GM21367 (cell line): ENCODE data around the gene ADAMTS14.

Source experiments
- ATAC-seq: cut with Tn5 transposase; IDR thresholded peaks from one replicate; pipeline ENCODE4 v1.9.1; 2021; ENCODE audit not compliant: unreplicated experiment

ADAMTS14 gene

DNA sequence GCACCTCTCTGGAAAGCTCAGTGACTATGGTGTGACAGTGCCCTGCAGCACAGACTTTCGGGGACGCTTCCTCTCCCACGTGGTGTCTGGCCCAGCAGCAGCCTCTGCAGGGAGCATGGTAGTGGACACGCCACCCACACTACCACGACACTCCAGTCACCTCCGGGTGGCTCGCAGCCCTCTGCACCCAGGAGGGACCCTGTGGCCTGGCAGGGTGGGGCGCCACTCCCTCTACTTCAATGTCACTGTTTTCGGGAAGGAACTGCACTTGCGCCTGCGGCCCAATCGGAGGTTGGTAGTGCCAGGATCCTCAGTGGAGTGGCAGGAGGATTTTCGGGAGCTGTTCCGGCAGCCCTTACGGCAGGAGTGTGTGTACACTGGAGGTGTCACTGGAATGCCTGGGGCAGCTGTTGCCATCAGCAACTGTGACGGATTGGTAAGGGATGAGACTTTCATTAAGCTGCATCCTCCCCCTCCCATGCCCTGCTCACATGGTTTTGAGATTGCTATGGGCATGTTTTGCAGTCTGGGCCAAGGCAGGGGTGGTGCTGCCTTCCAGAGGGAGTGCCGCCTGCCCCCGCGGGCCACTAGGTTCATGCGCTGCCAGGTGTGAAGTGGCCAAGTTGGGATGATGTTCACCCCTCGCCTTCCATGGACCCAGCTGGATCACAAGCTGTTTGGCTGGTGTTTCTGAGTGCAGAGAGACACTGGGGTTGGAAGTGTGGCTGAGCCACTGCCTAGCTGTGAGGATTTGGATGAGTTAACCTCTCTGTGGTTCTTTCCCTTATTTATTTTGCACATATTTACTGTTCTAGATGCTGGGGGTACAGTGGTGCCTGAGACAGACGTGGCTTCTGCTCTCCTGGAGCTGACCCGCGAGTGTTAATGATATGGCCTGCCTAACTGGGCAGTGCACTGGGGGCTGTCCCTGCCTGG, 2.5 kb downstream of the ADAMTS14 start:
- no peak for ATAC-seq

GRCh38 chr10:70675496-70676161, 3.3 kb downstream of the ADAMTS14 start:
- no peak for ATAC-seq

DNA sequence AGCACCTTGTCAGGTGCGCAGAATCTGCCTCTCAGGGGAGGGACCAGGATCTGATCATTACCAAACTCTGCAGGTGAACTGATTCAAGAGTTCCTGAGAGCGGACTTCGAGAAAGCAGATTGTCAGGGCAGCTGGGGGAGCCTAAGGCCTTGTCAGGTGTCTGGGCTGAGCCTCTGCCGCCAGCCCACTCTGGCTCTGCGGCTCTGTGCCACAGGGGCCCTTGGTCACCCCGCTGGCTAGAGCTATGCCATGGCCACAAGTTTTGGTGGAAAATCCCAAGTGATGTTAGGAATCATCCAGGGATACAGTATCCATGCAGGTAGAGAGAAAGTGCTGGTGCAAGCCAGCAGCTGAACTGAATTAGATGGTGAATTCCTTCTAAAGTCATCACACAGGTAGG, 4.2 kb downstream of the ADAMTS14 start:
- no peak for ATAC-seq

GRCh38 chr10:70677016-70677415, 4.7 kb downstream of the ADAMTS14 start:
- no peak for ATAC-seq

GRCh38 chr10:70677620-70678249, 5.4 kb downstream of the ADAMTS14 start:
- ATAC-seq, result no peak

DNA sequence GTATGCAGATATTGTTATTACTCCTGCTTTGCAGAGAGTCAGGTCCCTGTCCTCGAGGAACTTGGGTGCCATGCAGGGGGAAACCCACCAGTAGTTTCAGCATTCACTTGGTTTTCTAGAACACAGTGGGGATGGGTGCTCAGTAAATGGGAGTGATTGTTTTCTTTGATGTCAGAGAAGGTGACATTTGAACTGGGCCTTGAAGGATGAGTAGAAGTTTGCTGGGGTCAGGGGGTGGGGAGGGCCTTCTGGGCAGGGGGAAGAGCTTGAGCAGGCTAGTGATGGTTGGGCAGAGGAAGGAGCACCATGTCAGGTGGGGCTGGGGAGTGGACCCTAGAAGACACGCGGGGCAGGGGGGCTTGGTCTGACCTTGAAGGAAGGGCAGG, 5.9 kb downstream of the ADAMTS14 start:
- no peak for ATAC-seq

DNA sequence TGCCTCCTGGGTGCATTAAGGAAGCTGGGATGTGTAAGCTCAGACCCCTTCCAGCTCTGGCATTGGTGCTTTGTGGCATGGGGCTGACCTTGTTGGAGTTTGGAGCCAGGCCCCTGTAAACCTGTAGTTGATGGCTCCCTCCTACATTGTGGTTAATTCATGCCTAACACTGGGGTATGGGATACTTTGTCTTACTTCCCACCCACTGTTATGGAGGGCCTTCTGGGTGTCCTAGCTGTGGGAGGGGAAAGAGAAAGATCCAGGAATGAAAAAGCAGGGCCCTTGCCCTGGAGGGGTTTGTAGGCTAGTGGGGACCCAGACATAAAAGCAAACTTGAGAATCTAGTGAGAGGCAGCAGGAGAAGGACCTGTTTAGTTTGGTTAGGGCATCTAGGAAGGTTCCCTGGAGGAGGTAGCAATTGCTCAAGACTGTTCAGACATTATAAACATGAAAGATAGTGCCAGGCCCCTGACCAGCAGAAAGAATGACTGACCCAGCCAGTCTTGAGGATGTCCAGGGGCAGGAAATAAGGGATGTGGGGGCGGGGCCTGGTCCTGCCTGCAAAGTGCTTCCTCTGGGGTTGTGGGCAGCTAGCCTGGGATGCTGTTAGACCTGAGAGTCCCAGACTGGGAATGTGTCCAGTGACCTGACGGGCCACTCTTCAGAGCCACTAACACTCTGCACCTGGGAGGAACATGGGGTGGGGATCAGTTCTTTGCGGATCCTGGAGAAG, 6.6 kb downstream of the ADAMTS14 start:
- no peak for ATAC-seq

GRCh38 chr10:70679498-70679897, 7.2 kb downstream of the ADAMTS14 start:
- ATAC-seq, result no peak

- no peak for ATAC-seq
These were observed 8.8 kb downstream of the ADAMTS14 start for GRCh38 chr10:70680899-70681730.

- ATAC-seq, result no peak
These were observed 9.4 kb downstream of the ADAMTS14 start for GRCh38 chr10:70681731-70682005.

DNA sequence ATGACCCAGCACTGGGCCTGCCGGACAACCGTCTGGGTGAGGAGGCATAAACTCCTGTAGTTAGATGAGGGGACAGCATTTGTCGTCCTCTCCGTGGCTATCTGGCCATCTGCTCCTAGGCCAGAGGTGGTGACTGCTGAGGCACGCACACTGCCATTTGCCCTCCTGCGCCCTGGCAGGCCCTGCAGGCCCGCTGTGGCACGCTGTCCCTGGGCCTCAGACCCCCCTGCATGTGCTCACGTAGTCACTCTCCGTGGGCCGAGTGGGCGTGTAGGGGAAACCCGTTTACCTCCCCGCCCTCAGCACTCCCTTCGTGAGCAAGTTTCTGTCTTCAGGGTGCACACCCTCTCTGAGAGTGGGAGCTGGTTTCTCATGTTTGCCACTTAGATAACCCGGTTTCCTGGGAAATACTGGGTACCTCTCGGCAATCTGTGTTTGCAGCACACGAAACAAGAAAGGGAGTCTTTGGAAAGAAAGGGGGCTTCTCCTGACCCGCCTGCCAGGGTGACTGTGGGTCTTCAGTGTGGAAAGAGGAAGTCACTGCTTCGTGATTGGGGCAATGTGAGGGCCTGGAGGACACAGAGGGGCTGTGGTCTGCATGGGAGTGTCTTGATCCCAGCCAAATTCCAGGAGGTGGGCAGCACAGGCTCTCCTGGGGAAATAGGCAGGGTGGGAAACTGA, 10.8 kb downstream of the ADAMTS14 start:
- no peak for ATAC-seq

- no peak for ATAC-seq
These were observed 11.3 kb downstream of the ADAMTS14 start for GRCh38 chr10:70683601-70683934.

- no peak for ATAC-seq
These were observed 11.6 kb downstream of the ADAMTS14 start for GRCh38 chr10:70683940-70684339.

DNA sequence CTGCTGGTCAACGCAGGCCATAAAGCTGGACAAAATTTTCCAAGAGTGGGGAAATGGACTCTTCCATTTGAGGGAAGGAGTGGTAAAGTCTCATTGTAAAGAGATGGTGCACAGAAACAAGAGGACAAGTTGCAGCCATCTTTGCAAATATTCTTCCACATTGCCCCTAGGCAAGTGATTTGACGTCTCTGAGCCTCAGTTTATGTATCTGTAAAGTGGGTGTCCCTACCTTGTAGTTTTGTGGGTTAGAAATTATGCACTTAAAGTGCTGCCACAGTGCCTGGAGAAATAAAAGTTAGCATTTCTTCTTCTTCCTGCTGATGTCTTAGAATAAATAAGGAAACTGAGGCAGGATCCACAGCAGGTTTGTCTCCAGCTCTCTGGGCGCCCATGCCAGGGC, 12.1 kb downstream of the ADAMTS14 start:
- ATAC-seq, result no peak

- no peak for ATAC-seq
These were observed 12.6 kb downstream of the ADAMTS14 start for GRCh38 chr10:70684839-70685454.

DNA sequence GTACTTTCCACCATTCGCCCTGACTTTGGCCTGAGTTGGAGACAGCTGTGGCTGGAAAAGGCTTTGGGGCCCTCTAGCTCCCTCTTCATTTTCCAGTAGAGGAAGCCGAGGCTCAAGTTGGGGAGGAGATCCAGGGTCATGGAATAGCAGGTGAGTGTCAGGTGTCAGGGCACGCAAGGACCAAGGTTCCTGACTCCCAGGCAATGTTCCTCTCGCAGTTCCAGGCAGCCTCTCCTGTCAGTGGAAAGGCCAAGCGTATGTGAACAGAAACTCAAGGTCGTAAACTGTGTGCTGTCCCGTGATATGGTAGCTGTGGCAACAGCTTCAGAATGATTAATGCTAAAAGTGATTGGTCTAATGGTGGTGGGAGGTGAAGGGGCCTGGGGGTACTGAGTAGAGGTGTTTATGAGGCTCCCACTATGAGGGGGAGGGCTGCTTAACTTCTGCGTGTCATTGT, 13.2 kb downstream of the ADAMTS14 start:
- ATAC-seq, result no peak

GRCh38 chr10:70688828-70689227, 16.5 kb downstream of the ADAMTS14 start:
- no peak for ATAC-seq

DNA sequence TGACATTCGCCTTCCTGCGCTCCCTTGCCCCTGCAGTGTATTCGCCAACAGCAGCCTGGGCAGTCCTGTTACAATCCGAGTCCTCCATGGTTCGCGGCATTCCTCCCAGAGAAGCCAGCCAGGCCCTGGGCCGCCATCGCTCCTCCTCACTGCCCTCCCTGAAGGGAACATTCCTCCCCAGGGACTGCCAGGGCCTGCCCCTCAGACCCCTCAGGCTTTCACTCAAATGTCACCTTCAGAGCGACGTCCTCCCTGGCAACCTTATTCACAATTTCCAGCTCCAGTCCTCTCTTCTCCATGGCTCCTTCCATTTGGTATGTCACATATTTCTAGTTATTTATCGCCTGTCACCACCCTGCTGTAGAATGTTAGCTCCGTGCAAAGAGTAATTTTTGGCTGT, 17.4 kb downstream of the ADAMTS14 start:
- ATAC-seq, result no peak

GRCh38 chr10:70690589-70690988, 18.3 kb downstream of the ADAMTS14 start:
- no peak for ATAC-seq

- no peak for ATAC-seq
These were observed 19.3 kb downstream of the ADAMTS14 start for GRCh38 chr10:70691611-70692010.
